Loucy (cell line): ENCODE data around the gene KLHL21.

Experiments
- H2AFZ ChIP-seq: fragments of 200-600 bp; sonication (generic); 2 replicates; pipeline ENCODE4 v1.6.0; 2016; ENCODE audit warnings: antibody characterized with exemption, mild to moderate bottlenecking, low read length, moderate library complexity
- H3F3A ChIP-seq: fragments of 200-600 bp; 2 replicates; pipeline ENCODE4 v1.6.0; 2016; ENCODE audit warnings: antibody characterized with exemption, low read depth, mild to moderate bottlenecking
- H3K27me3 ChIP-seq: fragments of 200-600 bp; sonication (generic); 2 replicates; pipeline ENCODE4 v1.6.1; 2014; ENCODE audit warnings: low read length, mild to moderate bottlenecking; ENCODE audit not compliant: insufficient read depth, poor library complexity, severe bottlenecking
- H3K36me3 ChIP-seq: fragments of 200-600 bp; sonication (generic); 2 replicates; pipeline ENCODE4 v1.6.1; 2016; ENCODE audit warnings: low read length; ENCODE audit not compliant: insufficient read depth
- H3K4me1 ChIP-seq: fragments of 200-600 bp; sonication (generic); 2 replicates; pipeline ENCODE4 v1.5.1; 2014; ENCODE audit warnings: low read length, mild to moderate bottlenecking; ENCODE audit not compliant: insufficient read depth, poor library complexity, severe bottlenecking
- H3K4me2 ChIP-seq: fragments of 200-600 bp; sonication (generic); 2 replicates; pipeline ENCODE4 v1.6.0; 2014; ENCODE audit warnings: antibody characterized with exemption, low read length, low read depth, mild to moderate bottlenecking; ENCODE audit not compliant: poor library complexity, severe bottlenecking
- H3K4me3 ChIP-seq: fragments of 200-600 bp; sonication (generic); 2 replicates; pipeline ENCODE4 v1.5.1; 2014; ENCODE audit warnings: low read length, mild to moderate bottlenecking, mixed read lengths; ENCODE audit not compliant: poor library complexity, severe bottlenecking
- H3K79me2 ChIP-seq: fragments of 200-600 bp; sonication (generic); 2 replicates; pipeline ENCODE4 v1.6.1; 2014; ENCODE audit warnings: low read length; ENCODE audit not compliant: insufficient read depth
- H3K9ac ChIP-seq: fragments of 200-600 bp; sonication (generic); 2 replicates; pipeline ENCODE4 v1.6.0; 2014; ENCODE audit warnings: mild to moderate bottlenecking, low read depth, low read length, moderate library complexity; ENCODE audit not compliant: poor library complexity, severe bottlenecking
- H3K9me2 ChIP-seq: fragments of 200-600 bp; sonication (generic); replicated peaks from 2 replicates; pipeline ENCODE4 v1.6.1; 2016; ENCODE audit warnings: low read depth, low read length, mixed read lengths
- H3K9me3 ChIP-seq: fragments of 200-600 bp; sonication (generic); 2 replicates; pipeline ENCODE4 v1.6.1; 2014; ENCODE audit warnings: mild to moderate bottlenecking, antibody characterized with exemption, low read length, low read depth; ENCODE audit not compliant: insufficient read depth
- H4K20me1 ChIP-seq: fragments of 200-600 bp; sonication (generic); 2 replicates; pipeline ENCODE4 v1.6.0; 2014; ENCODE audit warnings: antibody characterized with exemption, low read length, mild to moderate bottlenecking; ENCODE audit not compliant: insufficient read depth, poor library complexity, severe bottlenecking
- CTCF ChIP-seq: fragments of 200-600 bp; sonication (generic); conservative IDR thresholded peaks from 2 replicates; pipeline ENCODE4 v1.5.1; 2014; ENCODE audit warnings: mild to moderate bottlenecking, antibody characterized with exemption, low read length
- EZH2phosphoT487 ChIP-seq: fragments of 200-600 bp; IDR thresholded peaks from 2 replicates; pipeline ENCODE4 v1.6.1; 2018; ENCODE audit warnings: antibody characterized with exemption, mild to moderate bottlenecking, moderate library complexity, borderline replicate concordance

KLHL21 gene

GRCh38 chr1:6592865-6593593 lies 9.6 kb downstream of the KLHL21 start:
- Histone ChIP-seq H3K79me2 (peaks cover 25% of the 10 kb centered on the region), H3K9ac (no peak overlapping the region), H3K4me2 (no peak overlapping the region), H3K4me3 (no peak overlapping the region), H2AFZ (no peak overlapping the region), H3K9me3 (no peaks in the 10 kb centered on the region), H3K9me2 (no peaks in the 10 kb centered on the region), H3K27me3 (no peaks in the 10 kb centered on the region), H3K36me3 (peaks cover 72% of the 10 kb centered on the region; the same call in 1 of the 2 replicates), H3K4me1 (peaks cover 9% of the 10 kb centered on the region), H4K20me1 (peaks cover 21% of the 10 kb centered on the region), H3F3A (no peaks in the 10 kb centered on the region)
- TF ChIP-seq CTCF, result no peak
- TF ChIP-seq EZH2phosphoT487, result no peak

- Histone ChIP-seq H3K36me3 (peaks cover 66% of the 10 kb centered on the region; the same call in 1 of the 2 replicates), H3K4me3 (no peak overlapping the region), H3F3A (no peaks in the 10 kb centered on the region), H3K9ac (no peak overlapping the region), H3K27me3 (no peaks in the 10 kb centered on the region), H3K9me2 (no peaks in the 10 kb centered on the region), H2AFZ (no peak overlapping the region), H3K79me2 (peaks cover 19% of the 10 kb centered on the region), H4K20me1 (peaks cover 17% of the 10 kb centered on the region), H3K4me1 (peaks cover 3% of the 10 kb centered on the region), H3K4me2 (no peak overlapping the region), H3K9me3 (no peaks in the 10 kb centered on the region)
- TF ChIP-seq EZH2phosphoT487 (no peak), CTCF (no peak)
These were observed 10.2 kb downstream of the KLHL21 start for GRCh38 chr1:6592441-6592840.

GRCh38 chr1:6591644-6592043 lies 11.0 kb downstream of the KLHL21 start:
- Histone ChIP-seq H3K27me3 (no peaks in the 10 kb centered on the region), H3F3A (no peaks in the 10 kb centered on the region), H4K20me1 (peaks cover 12% of the 10 kb centered on the region), H3K4me2 (no peak overlapping the region), H3K4me1 (peaks cover under 1% of the 10 kb centered on the region), H3K4me3 (no peak overlapping the region), H3K79me2 (peaks cover 11% of the 10 kb centered on the region; the same call in 1 of the 2 replicates), H3K36me3 (peaks cover 62% of the 10 kb centered on the region; the same call in 1 of the 2 replicates), H2AFZ (no peak overlapping the region), H3K9ac (no peak overlapping the region), H3K9me2 (no peaks in the 10 kb centered on the region), H3K9me3 (no peaks in the 10 kb centered on the region)
- TF ChIP-seq EZH2phosphoT487, result no peak
- TF ChIP-seq CTCF, result no peak
